Measurements from ENCODE around the gene DYNLT4.
"Not testable (repeated sequence)": the region's sequence is repeated elsewhere in the genome, so short reads cannot be mapped to it uniquely, and the experiment has no call there.

The DYNLT4 gene

GRCh38 chr1:44766421-44766820, 40.7 kb downstream of the DYNLT4 start:
- DNase-seq (ENCODE audit: low spot score); FAIRE-seq: not testable (repeated sequence)

GRCh38 chr1:44760876-44761275, 46.3 kb downstream of the DYNLT4 start:
- FAIRE-seq (no peak), DNase-seq (ENCODE audit: low spot score) (no peak)

- no peak for FAIRE-seq
- DNase-seq (ENCODE audit: low spot score) = no peak
Observed at GRCh38 chr1:44759077-44759476, 48.1 kb downstream of the DYNLT4 start.

- DNase-seq (ENCODE audit: low spot score) (no peak), FAIRE-seq (no peak)
Observed at GRCh38 chr1:44757420-44757819, 49.7 kb downstream of the DYNLT4 start.

All from urothelium cell line (cell line).